Suppressor macrophage treated with lipopolysaccharide for 1 hour (primary cell): ENCODE results near the gene JOSD1.
A peak's percentile ranks its signal among the peaks of the same experiment; 100 is the strongest.

Source experiments
- DNase-seq, 3 donors: peaks; one replicate each; pipeline ENCODE4 v3.0.0-alpha.2; 2020 to 2022

Gene JOSD1

GRCh38 chr22:38700789-38701628 lies at the start of gene JOSD1:
JOSD1 (minus strand) TSS chr22:38700943; CDS start chr22:38699987, 956 bp downstream.
- DNase-seq, result peak; percentile 97 to 99 (median 99)

DNA sequence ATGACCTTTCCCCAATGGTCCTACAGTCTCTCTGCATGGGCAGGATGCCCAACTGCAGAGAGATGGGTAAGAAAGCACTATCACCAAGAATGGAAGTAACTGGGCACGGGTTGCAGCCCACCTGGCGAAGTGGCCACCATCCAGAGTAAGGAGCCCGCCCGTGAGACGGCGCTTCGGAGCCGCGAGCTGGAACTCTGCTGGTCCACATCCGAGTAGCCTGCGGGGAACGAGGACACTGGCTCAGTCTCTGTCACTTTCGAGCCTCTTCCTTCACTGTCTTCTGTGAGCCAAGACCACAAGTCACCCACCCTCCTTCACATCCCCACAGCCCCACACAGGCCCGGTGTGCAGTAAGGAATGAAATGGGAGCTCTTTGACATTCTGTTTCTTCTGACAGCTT lies 49.4 kb upstream of the JOSD1 start:
- no peak for DNase-seq

GRCh38 chr22:38748487-38749136 lies 47.9 kb upstream of the JOSD1 start:
- no peak for DNase-seq

- DNase-seq, result no peak
Observed at GRCh38 chr22:38745676-38746460, 45.1 kb upstream of the JOSD1 start.

DNA sequence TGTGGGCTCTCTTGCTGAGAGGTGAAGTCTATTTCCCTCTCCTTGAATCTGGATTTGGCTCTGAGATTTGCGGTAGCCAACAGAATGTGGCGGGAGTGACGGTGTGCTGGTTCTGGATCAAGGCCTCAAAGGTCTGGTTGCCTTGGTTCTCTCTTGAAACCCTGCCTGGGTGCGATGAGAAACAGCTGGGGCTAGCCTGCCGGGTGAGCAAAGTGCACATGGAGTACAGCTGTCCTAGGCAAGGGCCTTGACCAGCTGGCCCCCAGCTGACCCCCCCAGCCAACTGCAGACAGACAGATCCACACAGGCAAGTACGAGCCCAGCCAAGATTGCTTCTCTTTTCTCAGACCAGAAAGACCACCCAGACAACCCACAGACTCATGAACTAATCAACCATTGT lies 44.2 kb upstream of the JOSD1 start:
- no peak for DNase-seq

GRCh38 chr22:38742176-38742942 lies 41.6 kb upstream of the JOSD1 start:
- DNase-seq, result no peak

- DNase-seq, result no peak
Observed at GRCh38 chr22:38741576-38741975, 40.8 kb upstream of the JOSD1 start.

- no peak for DNase-seq
Observed at GRCh38 chr22:38741166-38741565, 40.4 kb upstream of the JOSD1 start.

- DNase-seq, result no peak
Observed at GRCh38 chr22:38740754-38741153, 40.0 kb upstream of the JOSD1 start.

DNA sequence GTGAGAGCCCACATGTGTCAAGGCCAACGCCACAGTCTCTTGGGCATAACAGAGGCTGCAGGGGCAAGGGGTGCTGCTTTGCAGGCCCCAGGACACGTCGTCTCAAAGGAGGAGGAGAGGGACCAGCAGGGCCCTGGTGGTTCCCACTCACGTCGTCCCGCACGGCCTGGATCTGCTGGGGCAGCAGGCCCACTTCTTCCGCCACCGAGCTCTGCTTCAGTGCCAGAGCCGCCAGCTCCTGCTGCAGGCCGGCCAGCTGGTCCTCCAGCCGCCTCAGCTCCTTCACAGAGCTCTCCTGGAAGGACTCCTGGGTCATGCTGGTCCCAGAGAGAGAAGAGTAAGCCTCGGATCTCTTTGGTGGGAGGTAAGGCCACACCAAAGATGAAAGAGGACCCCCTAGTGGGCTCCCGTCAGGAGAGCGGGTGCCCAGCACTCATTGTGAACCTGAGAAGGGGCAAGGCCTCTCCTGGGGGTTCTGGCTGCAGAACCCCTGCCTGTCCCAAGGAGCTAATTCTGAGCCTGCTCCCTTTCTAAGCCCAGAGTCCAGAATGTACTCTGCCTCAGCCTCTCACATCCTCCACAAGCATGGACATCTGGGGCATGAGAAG lies 39.5 kb upstream of the JOSD1 start:
- DNase-seq, result no peak

DNA sequence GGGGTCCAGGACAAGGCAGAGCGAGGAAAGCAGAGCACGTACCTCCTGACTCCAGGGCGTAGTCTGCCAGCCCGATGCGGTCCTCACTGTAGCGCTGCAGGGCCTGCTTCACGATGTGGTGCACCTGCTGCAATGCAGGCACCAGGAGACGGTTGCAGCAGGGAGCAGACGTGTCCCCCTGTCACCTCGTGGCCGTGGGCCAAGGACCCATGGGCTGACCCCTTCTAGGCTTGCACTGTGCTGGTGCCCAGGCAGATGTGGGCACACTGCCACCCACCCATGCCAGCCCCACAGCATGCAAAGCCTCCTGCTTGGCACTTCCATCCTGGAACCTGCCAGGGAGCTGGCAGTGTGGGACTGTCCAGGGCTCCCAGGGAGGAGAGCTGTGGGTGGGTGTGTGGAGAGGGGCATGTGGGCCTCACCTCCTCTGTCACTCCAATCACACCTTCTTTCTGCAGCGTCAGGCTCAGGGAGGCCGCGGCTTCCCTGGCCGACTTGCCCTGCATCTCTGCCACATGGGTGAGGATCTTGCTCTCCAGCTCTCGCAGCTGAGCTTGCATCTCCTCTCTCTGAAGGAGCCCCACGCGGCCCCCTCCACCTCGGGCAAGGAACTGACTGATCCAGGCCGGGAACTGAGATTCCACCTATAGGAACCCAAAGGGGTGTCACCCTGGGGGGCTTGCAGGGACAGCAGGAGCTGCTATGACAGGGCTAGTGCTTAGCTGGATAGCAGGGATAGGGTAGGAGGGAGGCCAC lies 38.7 kb upstream of the JOSD1 start:
- no peak for DNase-seq

- DNase-seq, result no peak
Observed at GRCh38 chr22:38738475-38739070, 37.8 kb upstream of the JOSD1 start.

DNA sequence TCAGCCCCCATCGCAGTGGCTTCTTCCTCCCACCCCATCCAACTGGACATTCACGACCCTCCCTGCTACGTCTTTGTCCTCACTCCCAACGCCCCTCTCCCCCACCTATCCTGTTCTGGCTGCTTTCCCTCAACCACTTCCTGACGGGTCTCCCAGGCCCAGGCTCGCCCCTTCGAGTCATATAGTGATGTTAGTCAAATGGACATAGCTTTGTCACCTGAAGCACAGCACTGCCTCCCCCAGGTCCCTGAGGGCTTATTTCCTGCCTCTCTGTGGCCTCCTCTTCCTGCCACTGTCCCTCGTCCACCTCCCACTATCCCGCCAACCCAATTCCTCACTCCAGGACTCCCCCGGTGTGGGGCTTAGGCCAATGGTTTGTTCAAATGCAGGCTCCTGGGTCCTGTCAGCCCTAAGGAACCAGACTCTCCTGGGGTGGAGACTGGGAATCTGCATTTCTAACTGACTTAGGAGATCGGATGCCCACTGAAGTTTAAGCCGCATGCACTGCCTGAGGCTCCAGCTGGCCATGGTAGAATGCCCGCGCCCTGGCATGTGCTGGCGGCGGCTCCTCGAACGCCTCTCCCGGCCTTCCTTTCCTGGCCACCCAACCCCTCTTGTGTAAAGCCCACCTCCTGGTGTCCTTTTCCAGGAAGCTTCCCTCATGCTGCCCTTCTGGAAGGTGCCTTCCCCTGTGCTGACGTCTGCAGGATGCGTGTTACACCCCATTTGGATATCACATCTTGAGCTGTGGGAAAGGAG lies 36.7 kb upstream of the JOSD1 start:
- no peak for DNase-seq

DNA sequence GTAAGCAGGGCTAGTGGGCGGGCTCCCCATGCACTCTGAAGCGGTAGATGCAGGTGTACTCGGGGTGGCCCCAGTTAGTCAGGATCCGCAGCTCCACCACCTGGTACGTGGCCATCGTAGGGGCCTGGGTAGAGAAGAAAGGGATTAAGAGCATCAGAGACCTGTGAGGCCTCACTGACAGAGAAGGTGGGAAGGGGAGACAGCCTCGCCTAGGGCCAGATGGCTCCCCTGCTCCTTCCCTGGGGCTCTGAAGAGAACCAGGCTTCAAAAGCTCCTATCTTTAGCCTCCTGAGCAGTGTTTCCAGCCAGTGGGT lies 35.5 kb upstream of the JOSD1 start:
- no peak for DNase-seq

DNA sequence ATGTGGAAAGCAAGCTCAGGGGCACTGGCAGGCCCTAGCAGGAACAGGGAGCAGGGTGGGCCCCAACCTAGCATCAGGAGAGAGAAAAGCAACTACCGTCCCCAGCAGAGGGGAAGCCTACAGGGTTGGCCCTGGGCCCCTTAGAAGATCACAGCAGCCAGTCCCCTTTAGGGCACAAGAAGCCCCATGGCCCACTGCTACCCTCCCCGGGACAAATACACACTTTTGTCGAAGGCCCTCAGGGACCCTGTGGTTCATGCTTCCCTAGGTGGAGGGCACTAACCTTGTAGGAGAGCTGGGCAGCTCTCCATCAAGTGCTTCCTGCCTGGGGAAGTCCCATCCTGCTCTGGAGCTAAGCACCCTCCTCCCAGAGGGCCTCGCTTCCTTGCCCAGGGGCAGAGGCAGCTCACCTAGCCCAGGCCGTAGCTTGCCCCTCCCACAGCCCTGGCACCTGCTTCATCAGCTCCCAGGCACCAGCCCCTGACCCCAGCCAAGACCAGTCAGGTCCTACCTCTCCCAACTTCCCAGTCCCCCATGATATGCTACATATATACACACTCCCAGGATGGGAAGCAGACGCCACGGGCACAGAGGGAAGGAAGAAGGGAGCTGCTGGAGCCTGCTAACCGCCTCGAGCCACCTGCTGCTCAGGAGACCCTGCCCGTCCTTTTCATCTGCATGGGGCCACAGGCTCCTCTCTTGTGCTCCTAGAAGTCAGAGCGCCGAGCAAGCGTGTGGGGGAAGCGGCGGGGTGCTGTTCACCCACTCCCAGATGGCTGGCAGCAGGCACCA lies 34.9 kb upstream of the JOSD1 start:
- no peak for DNase-seq

GRCh38 chr22:38735126-38735464 lies 34.4 kb upstream of the JOSD1 start:
- DNase-seq, result no peak

GRCh38 chr22:38734421-38735100 lies 33.8 kb upstream of the JOSD1 start:
- no peak for DNase-seq

DNA sequence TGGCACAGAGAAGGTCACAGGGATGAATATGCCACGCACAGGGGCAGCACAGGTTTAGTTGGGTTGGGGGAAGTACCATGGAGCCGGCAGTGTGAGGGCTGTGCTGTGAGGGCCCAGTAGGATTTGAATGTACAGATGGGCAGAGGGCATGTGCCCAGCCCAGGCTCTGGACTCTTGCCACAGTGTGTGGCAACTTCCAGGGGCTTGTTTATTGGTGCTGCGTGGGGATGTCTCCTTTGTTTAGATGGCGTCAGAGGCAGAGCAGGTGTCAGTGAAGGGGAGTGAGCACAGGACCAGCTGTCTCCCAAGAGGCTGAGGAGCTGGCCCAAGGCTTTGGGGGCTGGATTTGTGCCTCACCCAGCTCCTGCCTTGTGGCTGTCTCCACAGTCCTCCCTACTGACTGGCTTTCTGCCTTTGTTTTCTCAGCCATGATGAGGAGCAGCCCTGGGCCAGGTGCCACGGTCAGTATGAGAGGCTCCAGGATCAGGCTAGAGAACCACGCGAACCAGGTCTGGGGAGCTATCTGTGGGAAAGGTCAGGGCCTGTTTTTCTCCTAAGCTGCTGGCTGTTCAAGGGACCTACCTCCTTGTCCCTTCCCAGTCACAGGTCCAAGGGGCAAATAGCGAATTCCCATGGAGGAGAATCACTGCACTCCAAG lies 33.1 kb upstream of the JOSD1 start:
- no peak for DNase-seq

- peak in 2 of 3 donors; percentile 48 to 62 for DNase-seq
Observed at GRCh38 chr22:38733329-38733723, 32.6 kb upstream of the JOSD1 start.
